HL-60 (cell line): ENCODE measurements around the gene KRT12.

Experiments used
- CTCF ChIP-seq: IDR thresholded peaks from one replicate; pipeline ENCODE4 v1.5.1; 2011; ENCODE audit warnings: low read length, control low read depth, inconsistent platforms; ENCODE audit not compliant: insufficient read depth
- POLR2AphosphoS5 ChIP-seq: IDR thresholded peaks from 2 replicates; pipeline ENCODE4 v1.6.1; 2012; ENCODE audit warnings: low read depth

GRCh38 chr17:40900809-40901356, 33.9 kb upstream of the KRT12 start:
- no peak for TF ChIP-seq POLR2AphosphoS5
- no peak for TF ChIP-seq CTCF
